Measurements from ENCODE around the gene KNDC1.

- TF ChIP-seq KAT2B (IDR thresholded peaks at IDR 0.05; ENCODE audit: borderline replicate concordance, low read depth, low read length) (no peak), ZNF780A (CRISPR knock-in tag; IDR thresholded peaks at IDR 0.05) (no peak), KLF15 (CRISPR knock-in tag; IDR thresholded peaks at IDR 0.05; ENCODE audit: borderline replicate concordance) (no peak), IKZF4 (CRISPR knock-in tag; IDR thresholded peaks at IDR 0.05; ENCODE audit: borderline replicate concordance, low read depth, not compliant biosample characterization) (no peak), JUNB (CRISPR knock-in tag; IDR thresholded peaks at IDR 0.05; ENCODE audit: borderline replicate concordance) (no peak), ELF3 (CRISPR knock-in tag; IDR thresholded peaks at IDR 0.05) (no peak), SP4 (CRISPR knock-in tag; IDR thresholded peaks at IDR 0.05) (no peak), IRF2 (CRISPR knock-in tag; IDR thresholded peaks at IDR 0.05) (no peak), ZNF589 (CRISPR knock-in tag; conservative IDR thresholded peaks at IDR 0.05) (no peak)
Measured at GRCh38 chr10:133212853-133213494, 53.0 kb downstream of the KNDC1 start.

Measured in HepG2 (cell line).